ENCODE results near the gene TTC3.

Gene TTC3

GRCh38 chr21:37063433-37063832 lies 9.6 kb upstream of the TTC3 start:
- no peak for DNase-seq

GRCh38 chr21:37064841-37065240 lies 8.2 kb upstream of the TTC3 start:
- DNase-seq, result no peak

- DNase-seq, result no peak
These were observed 7.4 kb upstream of the TTC3 start for GRCh38 chr21:37065561-37066177.

- DNase-seq, result no peak
These were observed 1.3 kb upstream of the TTC3 start for GRCh38 chr21:37071561-37072273.

GRCh38 chr21:37072274-37072987 lies 623 bp upstream of the TTC3 start:
- DNase-seq, result peak; percentile 62

- DNase-seq, result peak; percentile 63
These were observed 553 bp downstream of the TTC3 start for GRCh38 chr21:37073417-37074196.

- DNase-seq, result no peak
These were observed 1.1 kb downstream of the TTC3 start for GRCh38 chr21:37074197-37074510.

- DNase-seq, result no peak
These were observed 1.5 kb downstream of the TTC3 start for GRCh38 chr21:37074546-37074945.

- no peak for DNase-seq
These were observed 2.2 kb downstream of the TTC3 start for GRCh38 chr21:37075214-37075770.

GRCh38 chr21:37076087-37076850 lies 3.2 kb downstream of the TTC3 start:
- no peak for DNase-seq

- DNase-seq, result no peak
These were observed 4.3 kb downstream of the TTC3 start for GRCh38 chr21:37077403-37077802.

GRCh38 chr21:37079211-37079824 lies 6.3 kb downstream of the TTC3 start:
- no peak for DNase-seq

GRCh38 chr21:37082375-37082774 lies 9.3 kb downstream of the TTC3 start:
- DNase-seq, result no peak

- no peak for DNase-seq
These were observed 9.9 kb downstream of the TTC3 start for GRCh38 chr21:37082856-37083528.

- DNase-seq, result no peak
These were observed 12.7 kb downstream of the TTC3 start for GRCh38 chr21:37085726-37086125.

GRCh38 chr21:37087188-37087587 lies 14.1 kb downstream of the TTC3 start:
- no peak for DNase-seq

- DNase-seq, result no peak
These were observed 15.2 kb downstream of the TTC3 start for GRCh38 chr21:37088186-37088735.

GRCh38 chr21:37093977-37094376 lies 20.9 kb downstream of the TTC3 start:
- no peak for DNase-seq

GRCh38 chr21:37095821-37096220 lies 22.8 kb downstream of the TTC3 start:
- no peak for DNase-seq

- no peak for DNase-seq
These were observed 25.7 kb downstream of the TTC3 start for GRCh38 chr21:37098751-37099150.

GRCh38 chr21:37100316-37100715 lies 27.3 kb downstream of the TTC3 start:
- no peak for DNase-seq
